Upper lobe of right lung (tissue), 1 donor: ENCODE measurements around the gene ZNF689. TPM values are rescaled to one million over a fixed set of nuclear protein-coding genes. Genes with fewer than 3 reads are reported as not detected.

Source experiments
- ATAC-seq: fragments of 200-7000 bp; cut with Tn5 transposase; one replicate; pipeline ENCODE4 v1.9.1; 2020; ENCODE audit warnings: mild to moderate bottlenecking, moderate library complexity
- DNase-seq: peaks from one replicate; pipeline ENCODE4 v3.0.0-alpha.2; 2020
- H3K27ac ChIP-seq: fragments of 200-600 bp; one replicate; pipeline ENCODE4 v1.8.0; 2022
- H3K27me3 ChIP-seq: fragments of 200-600 bp; one replicate; pipeline ENCODE4 v1.8.0; 2022; ENCODE audit warnings: mild to moderate bottlenecking
- H3K36me3 ChIP-seq: fragments of 200-600 bp; one replicate; pipeline ENCODE4 v1.8.0; 2022
- H3K4me1 ChIP-seq: fragments of 200-600 bp; one replicate; pipeline ENCODE4 v1.8.0; 2022
- H3K4me3 ChIP-seq: fragments of 200-600 bp; one replicate; pipeline ENCODE4 v1.8.0; 2022; ENCODE audit warnings: mild to moderate bottlenecking
- H3K9me3 ChIP-seq: fragments of 200-600 bp; one replicate; pipeline ENCODE4 v1.8.0; 2022
- CTCF ChIP-seq: fragments of 200-600 bp; IDR thresholded peaks from one replicate; pipeline ENCODE4 v1.8.0; 2022; ENCODE audit warnings: antibody characterized with exemption
- intact Hi-C: fragments of 100-400 bp; cut with DNase I; formaldehyde crosslinking; loops from one replicate; pipeline ENCODE4 v1.11.0; 2022
- total RNA-seq: library from RNA; stranded (reverse); fragmentation: NEBNext Ultra II Directional; extraction: Animal tissue kit (Norgen Biotek cat#: 25700); gene quantifications from one replicate; pipeline ENCODE4 v1.2.1, GENCODE V29; 2021
- donor health status: DM: no; HTN: yes; CAD: no; lungs with severe emphysema.

Gene ZNF689
- total RNA-seq, 1 donor from 2014 or later = 7.2 TPM

- ATAC-seq (peak; percentile 99), DNase-seq (peak; percentile 94)
- peaks cover 23% of the 10 kb centered on the region for H3K36me3 ChIP-seq
- intact Hi-C loops = no loop called here
- H3K4me3 ChIP-seq = peak within 1 kb of the TSS; percentile 73
- H3K4me1 ChIP-seq = peaks cover 14% of the 10 kb centered on the region
- no peaks in the 10 kb centered on the region for H3K27me3 ChIP-seq
- H3K9me3 ChIP-seq = no peaks in the 10 kb centered on the region
- peak; percentile 37 for TF ChIP-seq CTCF
- H3K27ac ChIP-seq = peak within 1 kb of the TSS; percentile 92
Observed at GRCh38 chr16:30585400-30586191, 24.6 kb downstream of the ZNF689 start, which contains the start of gene ZNF785. TSS of gene ZNF785 (minus strand) at chr16:30585697. CDS start at chr16:30585611, 86 bp downstream.

GRCh38 chr16:30585022-30585399 is 25.2 kb downstream of the ZNF689 start:
- intact Hi-C loops = no loop called here
- TF ChIP-seq CTCF = no peak
- no peaks in the 10 kb centered on the region for H3K9me3 ChIP-seq
- peaks cover 14% of the 10 kb centered on the region for H3K4me1 ChIP-seq
- peak overlapping the region; percentile 92 for H3K27ac ChIP-seq
- DNase-seq (no peak), ATAC-seq (no peak)
- H3K4me3 ChIP-seq = peak overlapping the region; percentile 73
- peaks cover 23% of the 10 kb centered on the region for H3K36me3 ChIP-seq
- H3K27me3 ChIP-seq = no peaks in the 10 kb centered on the region

- Histone ChIP-seq H3K27ac (no peak overlapping the region), H3K9me3 (no peaks in the 10 kb centered on the region), H3K36me3 (peaks cover 36% of the 10 kb centered on the region), H3K4me1 (peaks cover 14% of the 10 kb centered on the region), H3K4me3 (no peak overlapping the region), H3K27me3 (no peaks in the 10 kb centered on the region)
- intact Hi-C loops = no loop called here
- no peak for TF ChIP-seq CTCF
- ATAC-seq = no peak
- no peak for DNase-seq
Observed at GRCh38 chr16:30582611-30583340, 27.4 kb downstream of the ZNF689 start.

- H3K9me3 ChIP-seq = no peaks in the 10 kb centered on the region
- no peak for TF ChIP-seq CTCF
- ATAC-seq (no peak), DNase-seq (no peak)
- H3K27me3 ChIP-seq = no peaks in the 10 kb centered on the region
- H3K4me1 ChIP-seq = peaks cover 14% of the 10 kb centered on the region
- intact Hi-C loops = no loop called here
- H3K27ac ChIP-seq = no peak overlapping the region
- peaks cover 39% of the 10 kb centered on the region for H3K36me3 ChIP-seq
- no peak overlapping the region for H3K4me3 ChIP-seq
Observed at GRCh38 chr16:30581457-30581856, 28.7 kb downstream of the ZNF689 start.

GRCh38 chr16:30574678-30575077 is 35.5 kb downstream of the ZNF689 start:
- no peak for TF ChIP-seq CTCF
- DNase-seq = no peak
- intact Hi-C loops = no loop called here
- H3K4me1 ChIP-seq = peaks cover 17% of the 10 kb centered on the region
- peaks cover 15% of the 10 kb centered on the region for H3K36me3 ChIP-seq
- no peak overlapping the region for H3K27ac ChIP-seq
- H3K27me3 ChIP-seq = no peaks in the 10 kb centered on the region
- no peak overlapping the region for H3K4me3 ChIP-seq
- no peak for ATAC-seq
- no peaks in the 10 kb centered on the region for H3K9me3 ChIP-seq
